ENCODE measurements around the gene SART3.

The SART3 gene

DNA sequence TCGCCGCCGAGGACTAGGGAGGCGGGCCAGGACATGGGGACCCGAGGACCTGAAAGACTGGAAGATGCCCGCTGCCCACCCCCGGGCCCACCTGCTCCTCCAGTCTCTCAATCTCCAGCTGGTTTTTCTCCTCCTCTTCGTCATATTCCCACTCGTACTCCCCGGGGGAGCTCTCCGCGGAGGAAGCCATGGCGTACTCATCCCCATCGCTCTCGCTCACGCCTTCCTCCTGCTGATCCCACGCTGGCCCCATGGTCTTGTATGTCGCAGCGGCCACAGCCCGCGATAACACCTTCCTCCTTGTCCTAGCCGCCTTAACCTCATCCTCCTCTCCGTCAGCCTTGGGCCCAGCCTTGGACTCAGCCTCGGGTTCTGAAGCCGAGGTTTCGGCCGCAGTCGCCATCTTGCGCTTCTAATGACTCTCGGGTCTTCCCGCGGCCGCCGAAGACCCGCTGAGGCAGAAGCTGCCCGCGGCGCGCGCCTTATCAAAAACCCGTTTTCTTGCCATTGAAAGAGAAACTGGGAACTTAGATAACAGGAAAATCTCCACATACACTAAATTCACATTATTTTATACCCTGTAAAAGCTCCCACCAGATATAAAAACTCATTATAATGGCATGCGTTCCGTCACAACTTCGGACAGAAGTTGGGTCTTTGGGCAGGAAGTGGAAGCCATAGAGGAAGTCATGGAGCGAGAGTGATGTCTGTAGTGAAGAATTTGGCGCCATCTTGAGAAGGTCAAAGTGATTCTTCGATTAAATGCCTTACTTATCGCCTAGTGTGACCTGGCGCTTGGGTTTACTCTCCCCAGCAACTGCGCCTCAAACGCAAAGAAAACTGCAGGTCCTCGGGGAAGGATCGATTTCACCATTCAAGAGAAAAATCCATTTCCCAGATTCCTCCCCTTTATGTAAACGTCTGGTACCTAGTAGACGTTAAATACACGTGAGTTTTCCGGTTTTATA lies at the start of gene SART3:
TSS of gene SART3 (minus strand) at position 422 of the 968 bp plus-strand sequence. CDS start at position 403, 19 bp downstream.
- peak; percentile 42 to 44 for ATAC-seq

- ATAC-seq: no peak
These were observed 49.4 kb upstream of the SART3 start for GRCh38 chr12:108610336-108610815.

DNA sequence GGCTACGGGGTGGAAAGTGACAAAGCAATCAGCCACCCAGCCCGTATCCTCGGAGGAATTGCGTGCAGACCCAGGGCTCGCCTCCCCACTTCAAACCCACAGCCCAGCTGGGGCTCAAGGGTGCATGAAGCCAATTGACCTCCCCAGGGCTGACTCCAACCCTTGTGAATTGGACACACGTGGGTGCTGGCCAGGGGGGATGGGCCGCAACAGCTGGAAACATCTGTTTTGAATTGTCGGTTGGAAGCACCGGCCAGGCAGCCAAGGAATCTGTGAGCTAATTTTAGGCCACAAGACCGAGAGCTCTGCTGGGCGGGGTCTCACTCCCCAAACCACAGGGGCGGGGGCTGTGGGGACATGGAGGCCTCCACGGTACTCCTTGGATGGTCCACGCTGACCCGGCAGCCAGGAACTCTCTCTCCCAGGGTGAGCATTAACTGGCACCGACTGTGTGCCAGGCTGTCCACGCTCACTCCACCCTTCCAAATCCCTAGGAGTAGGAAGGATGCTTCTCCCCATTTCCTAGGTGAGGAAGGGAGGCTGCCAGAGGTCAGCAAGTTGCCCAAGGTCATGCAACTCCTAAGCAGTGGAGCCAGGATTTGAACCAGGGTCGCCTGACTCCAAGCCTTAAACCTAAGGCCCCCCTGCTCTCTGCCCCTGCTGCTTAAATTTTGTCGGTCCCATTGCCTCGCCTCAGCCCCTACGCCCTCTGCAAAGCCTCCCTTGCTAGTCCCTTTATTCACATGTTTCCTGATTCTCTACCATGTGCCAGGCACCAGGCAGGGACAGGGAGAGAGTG lies 48.8 kb upstream of the SART3 start:
- ATAC-seq: no peak

- no peak for ATAC-seq
These were observed 47.6 kb upstream of the SART3 start for GRCh38 chr12:108608616-108609015.

DNA sequence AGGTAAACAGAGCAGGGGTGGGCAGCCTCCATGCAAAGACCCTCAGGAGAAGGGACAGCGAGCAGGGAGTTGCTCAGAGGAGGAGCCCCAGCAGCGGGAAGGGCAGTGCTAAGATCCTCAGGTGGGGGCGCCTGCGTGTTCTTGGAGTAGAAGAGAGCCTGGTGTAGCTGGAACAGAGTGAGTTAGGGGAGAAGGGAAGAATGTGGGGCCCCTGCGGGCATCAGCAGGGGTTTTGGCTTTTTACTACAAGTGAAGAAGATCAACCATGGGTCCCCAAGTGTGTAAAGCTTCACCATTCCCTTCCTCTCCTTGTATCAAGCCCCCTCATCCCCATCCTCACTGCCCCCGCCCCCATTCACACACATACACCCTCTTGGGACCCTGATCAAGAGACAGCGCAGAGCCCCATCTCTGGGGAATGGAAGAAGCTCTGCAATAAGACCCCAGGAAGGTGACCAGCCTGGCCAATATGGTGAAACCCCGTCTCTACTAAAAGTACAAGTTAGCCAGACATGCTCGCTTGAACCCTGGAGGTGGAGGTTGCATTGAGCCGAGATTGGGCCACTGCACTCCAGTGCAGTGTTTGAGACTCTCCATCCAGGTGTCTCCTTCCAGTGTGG lies 47.1 kb upstream of the SART3 start:
- no peak for ATAC-seq

DNA sequence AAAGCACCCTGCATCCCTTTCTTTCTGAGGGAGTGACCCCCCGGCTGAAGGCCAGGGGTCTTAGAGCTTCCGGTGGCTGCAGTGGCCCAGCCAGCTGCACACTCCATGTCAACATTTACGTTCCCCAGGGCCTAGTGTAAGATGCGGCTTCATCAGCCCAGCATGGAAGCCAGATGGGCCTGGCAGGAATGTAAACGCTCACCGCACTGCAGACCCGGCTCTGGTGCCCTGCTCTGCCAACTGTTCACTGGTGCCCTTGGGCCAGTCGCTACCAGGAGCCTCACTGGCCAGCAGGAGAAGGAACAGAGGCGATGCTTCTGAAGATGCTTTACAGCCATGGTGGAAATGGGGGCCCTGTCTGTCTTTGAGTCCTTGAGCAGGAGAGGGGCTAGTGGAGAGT lies 45.5 kb upstream of the SART3 start:
- ATAC-seq: no peak

DNA sequence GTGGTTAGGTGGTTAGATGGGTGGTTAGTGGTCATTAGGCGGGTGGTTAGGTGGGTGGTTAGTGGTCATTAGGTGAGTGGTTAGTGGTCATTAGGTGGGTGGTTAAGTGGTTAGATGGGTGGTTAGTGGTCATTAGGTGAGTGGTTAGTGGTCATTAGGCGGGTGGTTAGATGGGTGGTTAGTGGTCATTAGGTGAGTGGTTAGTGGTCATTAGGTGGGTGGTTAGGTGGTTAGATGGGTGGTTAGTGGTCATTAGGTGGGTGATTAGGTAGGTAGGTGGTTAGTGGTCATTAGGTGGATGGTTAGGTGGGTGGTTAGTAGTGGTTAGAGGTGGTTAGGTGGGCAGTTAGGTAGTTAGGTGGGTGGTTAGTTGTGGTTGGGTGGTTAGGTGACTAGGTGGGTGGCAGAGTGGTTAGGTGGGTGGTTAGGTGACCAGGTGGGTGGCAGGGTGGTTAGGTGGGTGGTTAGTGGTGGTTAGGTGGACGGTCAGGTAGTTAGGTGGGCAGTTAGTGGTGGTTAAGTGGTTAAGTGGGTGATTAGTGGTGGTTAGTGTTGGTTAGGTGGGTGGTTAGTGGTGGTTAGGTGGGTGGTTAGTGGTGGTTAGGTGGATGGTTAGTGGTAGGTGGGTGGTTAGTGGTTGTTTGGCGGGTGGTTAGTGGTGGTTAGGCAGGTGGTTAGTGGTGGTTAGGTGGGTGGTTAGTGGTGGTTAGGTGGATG lies 44.9 kb upstream of the SART3 start:
- no peak for ATAC-seq

DNA sequence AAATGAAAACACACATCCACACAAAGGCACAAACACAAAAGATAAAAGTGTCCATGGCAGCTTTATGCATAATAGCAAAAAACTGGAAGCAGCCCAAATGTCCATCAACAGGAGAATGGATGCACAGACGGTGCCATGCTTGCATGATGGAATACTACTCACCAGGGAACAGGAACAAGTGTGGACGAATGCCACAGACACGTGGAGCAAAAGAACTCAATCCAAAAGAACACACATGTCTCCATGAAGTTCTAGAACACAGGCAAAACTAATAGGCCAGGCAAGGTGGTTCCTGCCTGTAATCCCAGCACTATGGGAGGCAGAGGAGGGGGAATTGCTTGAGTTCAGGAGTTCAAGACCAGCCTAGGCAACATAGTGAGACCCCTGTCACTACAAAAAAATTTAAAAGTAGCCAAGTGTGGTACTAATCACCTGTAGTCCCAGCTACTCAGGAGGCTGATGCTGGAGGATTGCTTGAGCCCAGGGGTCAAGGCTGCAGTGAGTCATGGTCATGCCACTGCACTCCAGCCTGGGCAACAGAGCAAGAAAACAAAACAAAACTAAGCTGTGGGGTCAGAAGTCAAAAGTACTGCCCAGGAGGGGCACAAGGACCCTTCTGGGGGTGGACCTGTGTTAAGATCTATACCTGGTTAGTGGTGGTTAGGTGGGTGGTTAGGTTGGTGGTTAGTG lies 44.2 kb upstream of the SART3 start:
- ATAC-seq: no peak

GRCh38 chr12:108604208-108604941 lies 43.4 kb upstream of the SART3 start:
- ATAC-seq: no peak

DNA sequence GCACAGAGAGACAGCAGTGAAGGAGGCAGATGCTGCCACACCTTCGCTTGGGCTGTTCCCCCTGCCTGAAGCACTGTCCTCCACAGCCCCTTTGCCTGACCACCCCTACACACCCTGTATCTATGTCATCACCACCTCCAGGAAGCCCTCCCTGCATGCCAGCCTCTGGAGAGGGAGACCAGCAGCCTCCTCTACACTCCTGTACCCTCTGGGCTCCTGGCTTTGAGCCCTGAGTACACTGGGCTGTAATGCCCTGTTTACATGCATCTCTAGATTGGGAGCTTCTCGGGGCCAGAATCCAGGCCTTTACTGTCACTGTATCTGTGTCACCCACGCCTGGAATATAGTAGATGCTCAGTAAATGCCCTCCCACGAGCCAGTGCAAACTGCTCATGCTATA lies 42.8 kb upstream of the SART3 start:
- no peak for ATAC-seq

DNA sequence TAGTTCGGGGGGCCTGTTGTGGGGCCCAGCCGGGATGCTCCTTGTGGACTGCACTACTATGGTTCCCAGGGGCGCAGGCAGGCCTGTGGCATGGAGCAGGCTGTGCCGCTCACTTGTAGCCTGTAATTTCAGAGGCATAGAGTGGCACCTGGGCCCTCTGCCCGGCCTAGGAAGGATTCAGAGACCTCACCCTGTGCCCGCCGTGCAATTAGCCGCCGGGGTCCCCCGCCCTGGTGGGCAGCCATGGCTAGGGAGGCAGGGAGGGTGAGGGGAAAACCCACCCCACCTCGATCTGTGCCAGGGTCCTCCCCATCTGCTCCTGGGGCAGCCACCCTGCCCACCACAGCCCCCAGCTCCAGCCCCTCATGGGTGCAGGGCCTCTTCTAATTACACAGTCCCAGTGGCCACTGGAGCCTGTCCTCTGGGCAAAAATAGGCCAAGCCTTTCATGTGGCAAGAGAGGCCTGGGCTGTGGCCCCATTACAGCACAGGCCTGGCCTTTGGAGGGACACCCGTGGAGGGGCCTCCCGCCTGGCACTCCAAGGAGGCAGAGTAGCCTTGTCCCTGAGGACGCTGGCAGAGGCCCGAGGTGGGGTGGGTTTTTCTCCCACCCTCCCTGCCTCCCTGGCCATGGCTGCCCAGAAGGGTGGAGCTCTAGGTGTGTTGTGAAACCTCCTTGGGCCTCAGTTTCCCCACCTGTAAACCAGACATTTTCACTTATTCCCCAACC lies 42.2 kb upstream of the SART3 start:
- ATAC-seq: no peak

- ATAC-seq: no peak
These were observed 41.3 kb upstream of the SART3 start for GRCh38 chr12:108602209-108602705.

GRCh38 chr12:108600702-108601007 lies 39.7 kb upstream of the SART3 start:
- no peak for ATAC-seq

GRCh38 chr12:108599948-108600701 lies 39.2 kb upstream of the SART3 start:
- ATAC-seq: no peak

DNA sequence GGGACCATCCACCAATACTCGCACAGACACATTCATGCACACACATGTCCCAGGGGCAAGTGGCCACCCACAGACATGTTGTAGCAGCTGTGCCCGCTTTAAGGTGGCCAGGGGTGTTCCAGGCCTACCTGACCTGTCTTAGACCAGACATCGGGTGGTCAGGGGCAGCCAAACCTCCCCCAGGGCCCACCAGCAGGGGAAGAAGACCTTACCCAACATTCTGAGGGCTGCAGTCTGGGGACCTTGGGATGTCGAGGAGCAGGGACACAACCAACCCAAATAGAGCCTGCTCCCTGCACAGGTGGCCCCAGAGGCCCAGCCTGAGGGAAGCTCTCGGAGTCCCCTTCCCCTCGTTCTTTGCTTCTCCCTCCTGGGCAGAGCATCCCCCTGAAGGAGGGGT lies 38.6 kb upstream of the SART3 start:
- no peak for ATAC-seq

DNA sequence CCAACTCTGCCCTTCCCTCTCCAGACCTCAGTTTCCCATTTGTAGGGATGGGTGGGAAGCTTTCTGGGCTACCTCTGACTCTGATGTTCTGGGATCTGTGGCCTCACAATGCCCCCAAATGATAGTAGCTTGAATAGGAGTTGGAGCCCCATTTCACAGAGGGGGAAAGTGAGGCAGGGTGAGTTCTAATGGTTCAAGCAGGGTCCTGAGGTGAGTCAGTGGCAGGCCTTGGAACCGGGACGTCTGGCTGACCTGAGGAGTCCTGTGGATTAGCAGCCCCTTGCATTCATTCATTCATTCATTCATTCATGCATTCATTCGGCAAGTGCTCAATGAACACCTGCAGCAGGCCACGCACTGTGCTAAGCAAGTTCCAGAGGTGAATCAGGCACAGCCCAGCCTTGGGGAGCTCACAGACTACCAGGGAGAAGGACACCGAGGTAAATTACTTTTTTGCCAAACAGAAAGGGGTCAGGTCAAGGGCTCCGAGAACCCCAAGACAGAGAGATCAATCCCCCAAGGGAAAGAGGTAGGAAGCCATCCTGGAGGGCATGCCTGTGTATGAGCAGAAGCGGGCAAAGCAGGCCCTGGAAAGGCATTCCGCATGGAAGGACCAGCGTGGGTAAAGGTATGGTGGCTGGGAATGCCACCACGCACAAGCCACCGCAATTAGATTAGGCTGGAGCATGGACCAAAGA lies 37.7 kb upstream of the SART3 start:
- ATAC-seq: no peak

DNA sequence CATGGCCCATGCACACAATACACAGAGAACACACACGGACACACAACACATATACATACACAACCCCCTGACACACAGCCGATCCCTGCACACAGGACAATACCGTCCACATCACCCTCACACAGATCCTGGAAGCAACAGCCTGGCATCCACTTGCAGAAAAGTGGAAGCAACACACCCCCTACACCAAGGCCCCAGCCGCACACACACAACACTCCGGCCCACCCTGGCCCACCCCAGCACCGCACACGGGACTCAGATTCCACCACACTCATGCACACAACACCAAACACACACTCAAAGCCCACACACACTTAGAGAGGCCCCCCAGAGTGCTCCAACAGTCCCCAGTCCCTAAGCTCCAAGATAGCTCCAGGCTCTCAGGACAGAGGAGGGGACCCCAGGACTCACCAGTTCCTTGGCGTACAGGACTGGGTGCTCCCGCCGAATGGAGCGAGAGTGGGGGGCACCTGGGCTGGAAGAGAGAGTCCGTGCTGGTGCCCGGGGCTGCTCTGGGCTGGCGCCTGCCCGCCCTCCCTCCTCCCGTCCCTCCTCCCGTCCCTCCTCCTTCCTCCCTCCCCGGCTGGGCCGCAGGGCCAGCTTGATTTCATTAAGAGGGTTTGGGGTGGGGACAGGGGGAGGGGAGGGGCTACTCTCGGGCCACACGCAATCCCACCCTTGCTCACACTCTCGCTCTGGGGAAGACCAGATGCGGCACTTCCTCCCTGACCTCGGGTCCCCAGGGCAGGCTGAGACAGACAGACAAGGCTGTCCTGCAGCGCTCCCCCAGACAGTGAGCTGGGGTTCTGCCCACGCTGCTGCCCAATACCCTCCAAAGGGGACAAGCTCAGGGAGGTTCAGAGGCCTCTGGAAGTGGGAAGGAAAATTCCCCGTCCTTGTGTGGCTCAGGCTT lies 36.8 kb upstream of the SART3 start, which contains the start of gene TMEM119:
TSS of gene TMEM119 (minus strand) at position 526 of the 913 bp plus-strand sequence. CDS start 5,701 bp downstream, outside the sequence.
- ATAC-seq: no peak

Data from activated CD4-positive, CD25-positive, alpha-beta regulatory T cell treated with anti-CD3 and anti-CD28 coated beads, Interleukin-2, amount 50 U/mL, for 24 hours (primary cell).